C4-2B (cell line): ENCODE results near the gene COMMD2.

Experiments
- ZFX ChIP-seq: fragments of 450-650 bp; IDR thresholded peaks from 2 replicates; pipeline ENCODE4 v1.6.1; 2017
- TF ChIP-seq, protein P1 (sequence below): fragments of 450-650 bp; conservative IDR thresholded peaks from 2 replicates; pipeline ENCODE4 v1.5.1; 2017; ENCODE audit warnings: mild to moderate bottlenecking

DNA sequence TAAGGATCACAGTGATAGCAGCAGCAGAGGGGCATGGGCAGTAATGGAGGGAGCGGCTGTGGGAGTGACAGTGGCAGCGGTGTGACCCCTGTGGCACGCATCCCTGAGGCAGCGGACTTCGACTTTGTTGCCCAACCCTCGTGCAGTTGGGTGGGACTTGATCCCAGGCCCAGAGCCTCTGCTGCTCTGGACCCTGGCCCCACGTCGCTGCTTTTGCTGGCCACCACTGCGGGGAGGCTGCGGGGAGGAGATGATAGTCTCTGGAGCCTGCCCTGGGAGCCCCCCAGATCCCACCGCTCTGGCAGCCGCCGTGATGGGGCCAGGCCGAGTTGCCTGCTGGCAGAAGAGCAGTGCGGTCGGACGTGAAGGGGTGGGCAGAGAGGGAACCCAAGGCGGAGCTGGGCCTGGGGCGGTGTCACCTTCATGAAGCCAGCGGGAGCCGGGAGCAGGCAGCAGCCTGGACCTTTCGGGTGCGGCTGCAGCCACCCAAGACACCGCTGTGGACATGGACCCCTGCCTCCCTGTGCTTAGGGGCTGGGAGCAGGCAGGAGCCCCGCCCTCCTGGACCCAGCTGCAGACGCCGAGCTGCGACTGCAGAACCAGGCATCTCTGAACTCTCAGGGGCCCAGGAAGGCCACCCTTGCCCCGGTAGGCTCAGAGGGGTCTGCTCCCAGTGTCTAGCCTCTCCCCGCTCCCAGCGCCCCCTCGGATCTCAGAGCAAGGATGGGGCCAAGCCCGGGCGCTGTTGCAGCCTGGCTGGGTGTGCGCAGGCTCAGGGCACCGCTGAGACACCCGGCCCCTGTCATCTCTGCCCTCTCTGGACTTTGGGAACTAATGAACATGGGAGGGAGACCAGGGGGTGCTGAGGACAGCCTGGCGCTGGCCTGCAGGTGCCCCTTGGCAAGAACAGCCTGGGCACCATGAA, 38.3 kb downstream of the COMMD2 start:
- TF ChIP-seq, protein P1, sequence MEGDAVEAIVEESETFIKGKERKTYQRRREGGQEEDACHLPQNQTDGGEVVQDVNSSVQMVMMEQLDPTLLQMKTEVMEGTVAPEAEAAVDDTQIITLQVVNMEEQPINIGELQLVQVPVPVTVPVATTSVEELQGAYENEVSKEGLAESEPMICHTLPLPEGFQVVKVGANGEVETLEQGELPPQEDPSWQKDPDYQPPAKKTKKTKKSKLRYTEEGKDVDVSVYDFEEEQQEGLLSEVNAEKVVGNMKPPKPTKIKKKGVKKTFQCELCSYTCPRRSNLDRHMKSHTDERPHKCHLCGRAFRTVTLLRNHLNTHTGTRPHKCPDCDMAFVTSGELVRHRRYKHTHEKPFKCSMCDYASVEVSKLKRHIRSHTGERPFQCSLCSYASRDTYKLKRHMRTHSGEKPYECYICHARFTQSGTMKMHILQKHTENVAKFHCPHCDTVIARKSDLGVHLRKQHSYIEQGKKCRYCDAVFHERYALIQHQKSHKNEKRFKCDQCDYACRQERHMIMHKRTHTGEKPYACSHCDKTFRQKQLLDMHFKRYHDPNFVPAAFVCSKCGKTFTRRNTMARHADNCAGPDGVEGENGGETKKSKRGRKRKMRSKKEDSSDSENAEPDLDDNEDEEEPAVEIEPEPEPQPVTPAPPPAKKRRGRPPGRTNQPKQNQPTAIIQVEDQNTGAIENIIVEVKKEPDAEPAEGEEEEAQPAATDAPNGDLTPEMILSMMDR: no peak
- no peak for TF ChIP-seq ZFX
